HepG2 (cell line): ENCODE data around the gene BIRC3. TPM values are rescaled to one million over a fixed set of nuclear protein-coding genes. Genes with fewer than 3 reads are reported as not detected.

ENCODE experiments used
- ATAC-seq: fragments of 200-7000 bp; cut with Tn5 transposase; 3 replicates; pipeline ENCODE4 v1.9.1; 2020; ENCODE audit warnings: mild to moderate bottlenecking, moderate library complexity
- BruUV-seq: library from RNA; stranded (reverse); fragments of 400-500 nt; replicated peaks from 2 replicates; lab custom pipeline; 2021; lab: Mats Ljungman, UMichigan
- CTCF ChIA-PET: fragments of 300-600 bp; formaldehyde crosslinking; extraction: SDS; loops from one replicate; lab custom pipeline; 2021; ENCODE audit warnings: low total read pairs, inconsistent platforms, low intra/inter-chr PET ratio; lab: Yijun Ruan, JAX
- POLR2A ChIA-PET: fragments of 350-600 bp; sonication (Branson Sonifier 250); formaldehyde crosslinking; loops from one replicate; lab custom pipeline; 2020; ENCODE audit warnings: antibody characterized with exemption, inconsistent platforms; lab: Yijun Ruan, JAX
- DNase-seq: peaks from one replicate; pipeline ENCODE4 v3.0.0-alpha.2; 2015; ENCODE audit warnings: low spot score
- FAIRE-seq: peaks from 3 replicates; lab custom pipeline; 2011; peaks lifted over from hg19 to GRCh38; lab: Jason Lieb, UNC
- H2AFZ ChIP-seq: one replicate; pipeline ENCODE4 v1.6.1; 2011; ENCODE audit warnings: low read length, inconsistent platforms
- H3K27ac ChIP-seq: fragments of 300-600 bp; 3 replicates; pipeline ENCODE4 v1.8.0; 2011; ENCODE audit warnings: mixed run types, mild to moderate bottlenecking, mixed read lengths, low read length, inconsistent platforms; ENCODE audit not compliant: insufficient read depth; ENCODE audit errors: extremely low read length
- H3K27me3 ChIP-seq, 2 experiments: fragments of 200-600 bp in 1 of 2; 2 replicates in 1 of 2; 3 replicates in 1 of 2; pipeline versions ENCODE4 v1.6.0 to v1.8.0; 2011; ENCODE audit warnings: low read length in 2 of 2, mild to moderate bottlenecking in 2 of 2, moderate library complexity in 2 of 2, inconsistent platforms in 1 of 2; ENCODE audit not compliant: insufficient read depth in 2 of 2, control insufficient read depth in 1 of 2
- H3K36me3 ChIP-seq, 2 experiments: fragments of 200-600 bp in 1 of 2; replicated peaks in 1 of 2; 2 replicates in 1 of 2; 3 replicates in 1 of 2; pipeline versions ENCODE4 v1.5.1 to v1.8.0; 2011; ENCODE audit warnings: low read length in 2 of 2, inconsistent platforms in 1 of 2; ENCODE audit not compliant: insufficient read depth in 2 of 2, control insufficient read depth in 1 of 2
- H3K4me1 ChIP-seq: 2 replicates; pipeline ENCODE4 v1.5.1; 2012; ENCODE audit warnings: low read length, inconsistent platforms; ENCODE audit not compliant: insufficient read depth
- H3K4me2 ChIP-seq: 2 replicates; pipeline ENCODE4 v1.6.0; 2011; ENCODE audit warnings: low read depth, low read length, inconsistent platforms
- H3K4me3 ChIP-seq, 3 experiments: fragments of 200-600 bp in 1 of 3; sonication (generic), shearing (Covaris generic) in 1 of 3; replicated peaks in 1 of 3; 2 replicates each; pipeline ENCODE4 v1.5.1; 2011 to 2016; ENCODE audit warnings: low read length in 3 of 3, inconsistent platforms in 2 of 3, low read depth in 2 of 3, mild to moderate bottlenecking in 2 of 3, control low read depth in 1 of 3, mixed read lengths in 1 of 3; ENCODE audit not compliant: insufficient read depth in 1 of 3
- H3K79me2 ChIP-seq: one replicate; pipeline ENCODE4 v1.6.1; 2011; ENCODE audit warnings: low read length, inconsistent platforms; ENCODE audit not compliant: insufficient read depth
- H3K9ac ChIP-seq: 2 replicates; pipeline ENCODE4 v1.6.0; 2011; ENCODE audit warnings: mild to moderate bottlenecking, low read depth, low read length, inconsistent platforms; ENCODE audit not compliant: insufficient read depth
- H3K9me3 ChIP-seq: 2 replicates; pipeline ENCODE4 v1.5.1; 2012; ENCODE audit warnings: mild to moderate bottlenecking, low read length
- H4K20me1 ChIP-seq: 2 replicates; pipeline ENCODE4 v1.6.0; 2011; ENCODE audit warnings: inconsistent platforms, mild to moderate bottlenecking, low read length, moderate library complexity; ENCODE audit not compliant: insufficient read depth
- BCL3 ChIP-seq: sonication (generic); formaldehyde crosslinking; IDR thresholded peaks from 2 replicates; pipeline ENCODE4 v1.5.1; 2020; ENCODE audit warnings: mild to moderate bottlenecking, missing genetic modification reagents, moderate library complexity
- GFI1 ChIP-seq: sonication (generic); formaldehyde crosslinking; IDR thresholded peaks from 2 replicates; pipeline ENCODE4 v1.5.0; 2020; ENCODE audit warnings: missing genetic modification reagents, mild to moderate bottlenecking, borderline replicate concordance
- NFATC3 ChIP-seq: sonication (generic); formaldehyde crosslinking; IDR thresholded peaks from 2 replicates; pipeline ENCODE4 v1.5.1; 2020; ENCODE audit warnings: mild to moderate bottlenecking, missing genetic modification reagents
- PAF1 ChIP-seq: IDR thresholded peaks from 2 replicates; pipeline ENCODE4 v1.6.1; 2016; ENCODE audit warnings: missing genetic modification reagents, missing compliant biosample characterization
- PRDM15 ChIP-seq: sonication (generic); formaldehyde crosslinking; IDR thresholded peaks from 2 replicates; pipeline ENCODE4 v1.4.0; 2020; ENCODE audit warnings: missing genetic modification reagents
- RAD21 ChIP-seq: fragments of 450-650 bp; formaldehyde crosslinking; IDR thresholded peaks from 2 replicates; pipeline ENCODE4 v1.5.0; 2020; ENCODE audit warnings: mild to moderate bottlenecking
- RNF219 ChIP-seq: sonication (generic); formaldehyde crosslinking; IDR thresholded peaks from 2 replicates; pipeline ENCODE4 v1.5.0; 2020; ENCODE audit warnings: mild to moderate bottlenecking, missing genetic modification reagents
- SRY ChIP-seq: sonication (generic); formaldehyde crosslinking; IDR thresholded peaks from 2 replicates; pipeline ENCODE4 v1.8.0; 2022; ENCODE audit warnings: mild to moderate bottlenecking, missing genetic modification reagents
- TARDBP ChIP-seq: sonication (generic); formaldehyde crosslinking; IDR thresholded peaks from 2 replicates; pipeline ENCODE4 v1.8.0; 2022; ENCODE audit warnings: mild to moderate bottlenecking, missing genetic modification reagents
- TEAD2 ChIP-seq: sonication (generic); formaldehyde crosslinking; IDR thresholded peaks from 2 replicates; pipeline ENCODE4 v1.9.0; 2021; ENCODE audit warnings: missing genetic modification reagents
- ZKSCAN8 ChIP-seq: IDR thresholded peaks from 2 replicates; pipeline ENCODE4 v1.6.1; 2016; ENCODE audit warnings: borderline replicate concordance, missing genetic modification reagents, missing compliant biosample characterization
- ZNF276 ChIP-seq: sonication (generic); formaldehyde crosslinking; IDR thresholded peaks from 2 replicates; pipeline ENCODE4 v1.4.0; 2020; ENCODE audit warnings: mild to moderate bottlenecking, low read depth, missing genetic modification reagents
- ZNF558 ChIP-seq: sonication (generic); formaldehyde crosslinking; IDR thresholded peaks from 2 replicates; pipeline ENCODE4 v1.9.0; 2022; ENCODE audit warnings: mild to moderate bottlenecking, missing genetic modification reagents, borderline replicate concordance
- ZNF619 ChIP-seq: sonication (generic); formaldehyde crosslinking; IDR thresholded peaks from 2 replicates; pipeline ENCODE4 v1.4.0; 2020; ENCODE audit warnings: mild to moderate bottlenecking, missing genetic modification reagents
- WGBS: methylation state at CpG from one replicate; pipeline ENCODE4 v1.1.6; 2017; ENCODE audit warnings: low lambda C conversion rate; 5-methylcytosine and 5-hydroxymethylcytosine counted together
- in situ Hi-C: cut with HindIII; loops from 2 replicates; pipeline ENCODE4 v1.10.0; 2017; ENCODE audit warnings: low pct_unique_long_range_greater_than_20kb; ENCODE audit not compliant: extremely low pct_ligation_motif_present
- intact Hi-C: fragments of 100-400 bp; cut with micrococcal nuclease; formaldehyde crosslinking; loops from one replicate; pipeline ENCODE4 v1.10.0; 2022; ENCODE audit not compliant: unreplicated experiment
- polyA plus RNA-seq, 8 experiments: library from polyadenylated mRNA; depleted of rRNA in 3 of 8; stranded (reverse) in 7 of 8; unstranded in 1 of 8; fragments of >200 nt; fragmentation: Illumina TruSeq in 4 of 8; extraction: Trizol in 4 of 8; gene quantifications; 2 replicates each; pipeline versions ENCODE4 v1.2.1 to v1.2.3, GENCODE V29; 2011 to 2016; ENCODE audit warnings: low read depth in 4 of 8, missing spikeins in 1 of 8, mixed read lengths in 1 of 8; ENCODE audit not compliant: insufficient read depth in 1 of 8
- total RNA-seq, 5 experiments: library from RNA; depleted of rRNA; stranded (reverse); fragments of >200 nt; fragmentation: Illumina TruSeq; extraction: Trizol; gene quantifications; 2 replicates each; pipeline ENCODE4 v1.2.3, GENCODE V29; 2016; ENCODE audit warnings: low read depth in 1 of 5

BIRC3 gene
- total and polyA plus RNA-seq, 2 of the 13 experiments (the other 11 are each of a cell fraction or from before 2014, with no cell fraction given) = 0.41 to 4.2 TPM

- H2AFZ ChIP-seq = peak within 1 kb of the TSS; percentile 87
- WGBS = 2% methylated on average over 20 of the region's 77 CpGs
- peaks cover 0 to 1% of the 10 kb centered on the region in 2 experiments; a peak in 2 of 5 replicates for H3K36me3 ChIP-seq
- H4K20me1 ChIP-seq = peaks cover 8% of the 10 kb centered on the region; the same call in 1 of the 2 replicates
- H3K9ac ChIP-seq = peak within 1 kb of the TSS; percentile 90
- no peak for FAIRE-seq
- no peaks in the 10 kb centered on the region for H3K9me3 ChIP-seq
- CTCF ChIA-PET = interaction anchor here (1.6 to 2.0 kb wide), 2 partner anchors 59 to 148 kb away, joined by 4 to 11 read pairs; no protein-coding TSS in a partner anchor
- ATAC-seq = peak; percentile 96
- H3K4me3 ChIP-seq = peak within 1 kb of the TSS; percentile 85 to 98 (median 96)
- intact Hi-C loops = loop anchor here (2.0 to 5.0 kb wide), 5 partner anchors 30 to 268 kb away; partner anchors contain the start of gene BIRC3
- in situ Hi-C loops = loop anchor here (5.0 to 10.0 kb wide), 2 partner anchors 148 to 315 kb away; no protein-coding TSS in a partner anchor
- H3K79me2 ChIP-seq = peaks cover 47% of the 10 kb centered on the region
- H3K27me3 ChIP-seq = no peaks in the 10 kb centered on the region; a peak in 1 of 5 replicates
- BruUV-seq = no TSS peak
- H3K4me2 ChIP-seq = peak within 1 kb of the TSS; percentile 80
- peak; percentile 79 for DNase-seq
- POLR2A ChIA-PET = interaction anchor here (0.6 to 1.1 kb wide), 2 partner anchors 76 to 139 kb away, joined by 3 to 4 read pairs; no protein-coding TSS in a partner anchor
- peak within 1 kb of the TSS; percentile 96 for H3K27ac ChIP-seq
- H3K4me1 ChIP-seq = peaks cover 30% of the 10 kb centered on the region
- no peak for TF ChIP-seq PRDM15 (CRISPR knock-in tag)
- TF ChIP-seq NFATC3 = no peak
- no peak for TF ChIP-seq PAF1 (CRISPR knock-in tag)
- TF ChIP-seq TARDBP (CRISPR knock-in tag) = peak; percentile 78
- TF ChIP-seq RNF219 = no peak
- no peak for TF ChIP-seq TEAD2 (CRISPR knock-in tag)
- TF ChIP-seq BCL3 = peak; percentile 62; the same call in 1 of the 2 replicates
- no peak for TF ChIP-seq ZKSCAN8 (CRISPR knock-in tag)
- TF ChIP-seq ZNF558 (CRISPR knock-in tag) = peak; percentile 57; the same call in 1 of the 2 replicates
- TF ChIP-seq SRY (CRISPR knock-in tag) = peak; percentile 58; the same call in 1 of the 2 replicates
- TF ChIP-seq ZNF276 (CRISPR knock-in tag) = no peak
- peak; percentile 78 for TF ChIP-seq RAD21 (CRISPR knock-in tag)
- no peak for TF ChIP-seq GFI1 (CRISPR knock-in tag)
- TF ChIP-seq ZNF619 = peak; percentile 94
Measured at GRCh38 chr11:102346748-102347461, 29.6 kb downstream of the BIRC3 start, which contains the start of gene BIRC2. Gene BIRC2 (plus strand): TSS chr11:102347214. CDS start chr11:102349855, 2,641 bp downstream.
